GM03348 (cell line): ENCODE data around the gene CELSR1.

Experiments used
- DNase-seq: peaks from one replicate; pipeline ENCODE4 v3.0.0; 2012; ENCODE audit warnings: low spot score

The CELSR1 gene

GRCh38 chr22:46394622-46395021 is 142.8 kb downstream of the CELSR1 start:
- DNase-seq = no peak

DNA sequence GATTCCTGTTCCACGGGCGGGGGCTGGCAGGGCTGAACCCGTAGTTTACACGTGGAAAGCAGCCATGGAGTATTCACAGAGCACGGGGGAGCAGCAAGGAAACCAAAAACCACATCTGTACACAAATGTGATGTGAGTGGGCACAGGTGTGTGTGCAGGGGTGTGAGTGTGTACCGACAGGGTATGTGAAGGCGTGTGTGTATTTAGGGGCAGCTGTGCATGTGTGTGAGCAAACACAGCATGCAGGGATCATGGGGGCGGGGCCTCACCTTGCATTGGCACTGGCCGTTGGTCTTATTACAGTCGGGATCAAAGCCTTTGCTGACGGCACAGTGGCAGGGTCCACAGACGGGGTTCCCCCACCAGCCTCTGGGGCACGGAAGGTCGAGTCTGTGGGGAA is 143.5 kb downstream of the CELSR1 start:
- no peak for DNase-seq

- no peak for DNase-seq
These were observed 145.1 kb downstream of the CELSR1 start for GRCh38 chr22:46392137-46392844.

- DNase-seq = no peak
These were observed 145.8 kb downstream of the CELSR1 start for GRCh38 chr22:46391486-46392136.

DNA sequence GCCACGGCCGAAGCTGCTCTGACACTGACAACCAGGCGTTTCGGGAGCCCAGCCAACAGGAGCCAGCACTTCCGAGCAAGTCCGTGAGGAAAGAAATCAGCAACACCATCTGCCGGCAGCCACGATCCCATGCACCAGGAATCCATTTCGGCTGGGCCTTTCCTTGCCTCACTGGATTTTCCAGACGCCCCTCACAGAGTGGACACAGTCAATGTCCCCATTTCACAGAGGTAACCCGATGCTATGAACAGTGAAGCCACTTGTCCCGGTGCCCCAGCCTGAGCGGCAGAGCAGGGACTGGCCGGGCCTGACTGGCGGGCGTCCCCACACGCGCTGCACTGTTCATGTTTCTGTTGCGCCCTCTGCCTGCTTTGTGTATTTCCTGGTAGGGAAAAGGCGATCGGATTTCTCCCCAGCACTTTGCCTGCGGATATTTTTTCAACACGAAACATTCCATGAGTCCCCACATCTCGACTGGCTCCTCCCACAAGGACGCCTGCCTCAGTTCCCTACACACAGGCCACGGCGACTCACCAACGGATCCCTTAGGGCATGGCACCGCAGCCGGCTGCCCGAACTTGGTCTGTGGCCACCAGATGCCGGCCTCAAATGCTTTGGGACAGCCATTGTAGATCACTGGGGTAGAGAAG is 146.6 kb downstream of the CELSR1 start:
- DNase-seq = peak; percentile 83

- no peak for DNase-seq
These were observed 147.2 kb downstream of the CELSR1 start for GRCh38 chr22:46390105-46390651.

DNA sequence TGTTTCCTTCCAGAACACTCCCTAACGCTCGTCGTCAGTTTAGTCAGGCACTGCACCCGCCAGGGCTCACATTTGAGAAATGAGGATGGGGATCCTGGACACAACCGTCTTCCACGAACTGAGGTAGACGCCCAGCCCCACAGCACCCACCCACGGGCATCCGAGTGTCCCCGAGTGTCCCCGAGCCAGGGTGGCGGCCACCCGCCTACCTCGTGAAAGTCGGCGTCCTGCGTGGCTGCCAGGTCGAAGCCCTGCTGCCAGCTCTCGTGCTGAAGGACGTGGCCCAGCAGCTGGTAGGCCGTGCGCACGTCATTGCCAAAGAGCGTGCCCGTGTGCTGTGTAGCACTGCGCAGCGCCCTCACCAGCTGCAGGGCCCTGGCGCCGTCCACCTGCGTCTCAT is 148.3 kb downstream of the CELSR1 start:
- no peak for DNase-seq

DNA sequence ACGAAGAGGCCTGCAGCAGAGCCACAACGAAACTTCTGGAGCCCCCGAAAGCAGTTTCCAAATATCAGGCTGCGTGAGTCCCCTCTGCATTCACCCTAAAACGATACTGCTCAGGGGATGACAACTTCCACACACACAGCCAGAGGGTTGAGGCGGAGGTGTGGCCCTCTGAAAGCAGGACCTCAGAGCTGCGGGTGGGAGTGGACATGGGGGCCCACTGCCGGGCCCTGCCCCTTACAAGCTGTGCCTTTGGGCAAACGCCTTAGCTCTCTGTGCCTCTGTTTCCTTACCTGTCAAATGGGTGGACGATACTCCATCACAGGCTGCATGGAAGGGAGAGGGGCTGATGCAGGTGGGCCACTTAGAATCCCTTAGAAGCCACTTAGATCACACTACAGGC is 148.8 kb downstream of the CELSR1 start:
- no peak for DNase-seq

DNA sequence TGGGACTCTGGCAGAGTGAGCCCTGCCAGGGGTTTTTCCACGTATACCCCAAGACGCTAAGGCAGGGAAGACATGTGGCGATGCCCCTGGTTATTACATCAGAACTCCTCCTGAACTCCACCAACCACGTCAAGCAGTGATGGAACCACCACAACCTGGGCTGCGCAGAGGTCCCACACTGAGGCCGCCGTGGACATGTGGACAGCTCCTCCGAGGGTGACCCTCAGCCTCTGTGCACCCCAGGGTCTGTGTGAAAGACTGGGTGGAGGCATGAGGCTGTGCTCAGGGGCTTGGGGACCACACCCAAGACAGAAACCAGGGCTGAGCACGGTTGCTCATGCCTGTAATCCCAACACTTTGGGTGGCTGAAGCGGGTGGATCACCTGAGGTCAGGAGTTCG is 149.7 kb downstream of the CELSR1 start:
- no peak for DNase-seq

DNA sequence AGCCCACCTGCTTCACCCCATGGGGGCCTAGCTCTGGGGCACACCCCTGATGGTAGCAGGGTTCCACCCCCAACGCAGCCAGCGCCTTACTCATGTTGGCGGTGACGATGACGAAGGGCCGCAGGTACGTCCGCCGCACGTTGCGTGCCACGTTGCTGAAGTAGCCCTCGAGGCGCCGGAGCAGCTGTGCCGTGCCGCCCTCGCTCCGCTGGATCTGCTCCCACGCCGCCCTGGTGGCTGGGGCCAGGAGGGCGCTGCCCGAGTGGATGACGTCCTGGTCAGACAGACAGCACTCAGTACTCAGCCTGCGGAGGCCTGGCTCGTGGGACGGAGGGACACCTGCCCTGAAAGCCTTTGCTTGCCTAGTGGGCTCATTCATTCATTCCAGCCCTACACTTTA is 151.1 kb downstream of the CELSR1 start:
- no peak for DNase-seq

DNA sequence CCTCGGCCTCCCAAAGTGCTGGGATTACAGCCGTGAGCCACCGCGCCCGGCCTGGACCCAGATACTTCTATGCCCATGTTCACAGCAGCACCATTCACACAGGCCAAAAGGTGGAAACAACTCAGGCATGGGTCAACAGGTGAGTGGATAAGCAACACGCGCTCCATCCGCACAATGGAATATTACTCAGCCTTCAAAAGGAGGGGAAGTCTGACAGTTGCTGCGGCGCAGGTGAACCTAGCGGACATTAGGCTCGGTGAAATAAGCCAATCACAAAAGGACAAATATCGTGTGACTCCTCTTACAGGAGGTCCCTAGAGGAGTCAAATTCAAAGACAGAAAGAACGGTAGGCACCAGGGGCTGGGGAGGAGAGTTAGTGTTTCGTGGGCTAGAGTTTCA is 154.9 kb downstream of the CELSR1 start:
- DNase-seq = no peak

- DNase-seq = no peak
These were observed 155.7 kb downstream of the CELSR1 start for GRCh38 chr22:46381731-46382130.

DNA sequence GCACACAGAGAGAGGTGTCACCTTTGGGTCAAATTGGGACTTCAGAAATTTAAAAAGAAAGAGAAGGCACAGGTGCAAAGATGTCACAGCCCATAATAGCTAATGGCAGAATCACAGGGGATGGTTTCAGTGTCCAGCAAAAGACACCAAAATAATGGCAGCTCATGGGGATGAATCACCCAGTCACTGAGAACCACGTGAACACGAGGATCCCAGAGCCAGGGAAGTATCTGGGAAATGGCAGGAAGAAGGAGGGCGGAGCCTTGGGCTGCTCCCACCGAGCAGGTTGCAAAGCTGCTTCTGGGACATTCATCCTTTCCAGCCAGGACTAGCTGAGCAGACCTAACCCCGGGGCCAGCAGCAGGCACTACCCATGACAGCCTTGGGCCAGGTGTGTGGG is 156.3 kb downstream of the CELSR1 start:
- DNase-seq = peak; percentile 45

DNA sequence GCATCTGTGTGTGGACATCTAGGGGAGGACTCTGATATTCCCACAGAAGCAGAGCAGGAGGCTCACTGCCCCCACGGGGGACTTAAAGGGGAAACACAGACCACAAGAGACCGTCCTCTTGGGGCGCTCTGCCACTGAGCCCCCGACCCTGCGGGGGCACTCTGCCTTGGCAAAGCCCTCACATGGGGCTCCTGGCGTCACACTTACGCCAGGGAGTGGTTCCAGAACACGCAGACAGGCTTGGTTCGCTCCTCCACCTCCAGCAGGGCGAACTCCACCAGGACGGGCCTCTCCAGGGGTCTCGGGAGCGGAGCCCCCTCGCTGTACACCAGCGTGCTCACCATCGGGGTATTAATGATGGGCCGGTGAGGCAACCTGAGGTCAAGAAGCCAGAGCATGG is 156.8 kb downstream of the CELSR1 start:
- no peak for DNase-seq

DNA sequence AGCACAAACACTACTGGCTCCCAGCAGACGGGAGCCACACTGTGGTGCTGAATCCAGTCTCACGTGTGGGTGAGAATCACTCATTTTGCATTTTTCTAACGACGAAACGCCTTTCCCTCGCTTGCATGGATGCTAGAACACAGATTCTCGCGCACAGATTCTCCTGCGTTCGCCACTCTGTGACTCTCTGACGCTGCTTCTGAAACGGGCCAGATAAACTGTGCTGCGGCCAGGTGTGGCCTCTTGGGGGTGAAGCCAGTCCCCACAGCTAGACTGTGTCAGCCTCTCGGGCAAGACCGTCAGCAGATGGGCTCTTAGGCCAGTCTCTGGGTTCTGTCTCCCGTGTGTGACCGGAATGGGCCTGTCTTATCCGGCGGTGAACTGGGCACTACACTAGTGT is 157.4 kb downstream of the CELSR1 start:
- DNase-seq = no peak

GRCh38 chr22:46379066-46379930 is 158.1 kb downstream of the CELSR1 start:
- no peak for DNase-seq

GRCh38 chr22:46378426-46379065 is 158.9 kb downstream of the CELSR1 start:
- DNase-seq = no peak

DNA sequence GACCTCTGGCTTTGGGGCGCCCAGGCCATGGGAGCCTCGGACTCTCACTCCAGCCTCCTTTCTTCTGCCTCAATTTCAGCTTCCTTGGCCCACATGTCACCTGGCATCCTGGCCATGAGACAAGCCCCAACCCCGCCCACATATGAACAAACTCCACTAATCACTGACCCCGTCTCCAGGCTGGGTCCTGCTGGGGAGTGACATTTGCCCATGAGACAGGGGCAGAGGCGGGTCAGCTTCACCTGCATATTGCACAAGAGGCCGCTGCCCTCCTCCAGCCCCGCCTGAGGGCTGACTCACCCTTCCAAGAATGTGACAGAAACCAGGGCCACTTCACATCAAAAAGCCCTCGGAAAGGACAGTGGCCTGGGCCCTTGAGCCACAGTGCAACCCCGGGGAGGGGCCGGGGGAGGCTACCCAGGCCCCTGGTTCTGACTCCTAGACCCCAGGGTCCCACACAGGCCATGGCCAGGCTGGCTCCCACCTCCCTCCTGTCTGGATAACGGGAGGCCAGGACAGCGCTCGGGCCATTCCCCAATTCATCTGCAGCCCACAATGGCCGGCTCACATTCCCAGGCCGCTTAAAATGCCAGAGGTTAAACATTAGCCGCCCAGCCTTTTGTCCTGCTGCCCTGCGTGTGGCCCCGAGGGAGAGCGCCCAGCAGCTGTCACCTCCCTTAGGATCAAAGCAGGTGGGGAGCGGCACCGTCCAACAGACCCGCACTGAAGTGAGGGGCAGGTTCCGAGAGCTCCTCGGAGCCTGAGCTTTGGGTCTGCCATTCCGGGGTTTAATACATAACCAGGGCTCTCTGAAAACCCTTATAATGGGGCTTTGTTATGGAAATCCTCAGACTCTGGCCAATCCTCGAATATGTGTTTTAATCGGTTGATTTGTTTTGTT is 159.6 kb downstream of the CELSR1 start:
- DNase-seq = peak; percentile 64

GRCh38 chr22:46376908-46377524 is 160.4 kb downstream of the CELSR1 start:
- DNase-seq = no peak

DNA sequence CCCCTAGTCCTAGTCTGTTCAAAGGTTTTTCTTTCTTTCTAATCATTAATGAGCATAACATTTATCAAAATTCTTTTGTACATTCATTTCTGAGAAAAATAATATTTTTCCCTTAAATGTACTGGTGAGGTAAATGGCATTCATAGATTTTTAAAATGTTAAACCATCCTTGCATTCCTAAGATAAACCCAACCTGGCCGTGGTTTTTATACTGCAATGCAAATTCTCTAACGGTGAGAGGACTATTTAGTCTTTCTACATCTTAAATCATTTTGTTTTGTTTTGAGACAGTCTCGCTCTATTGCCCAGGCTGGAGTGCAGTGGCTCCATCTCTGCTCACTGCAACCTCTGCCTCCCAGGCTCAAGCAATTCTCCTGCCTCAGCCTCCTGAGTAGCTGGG is 161.3 kb downstream of the CELSR1 start:
- DNase-seq = no peak
